Activated T-cell treated with anti-CD3 and anti-CD28 coated beads for 24 hours (primary cell): Measurements from ENCODE around the gene KCNK4.

Source experiments
- DNase-seq: peaks from one replicate; pipeline ENCODE4 v3.0.0-alpha.2; 2020; ENCODE audit warnings: low read depth

KCNK4 gene

GRCh38 chr11:64253481-64253880, 37.6 kb upstream of the KCNK4 start:
- no peak for DNase-seq

GRCh38 chr11:64254326-64254725, 36.8 kb upstream of the KCNK4 start:
- DNase-seq, result no peak

GRCh38 chr11:64255135-64256128, 35.7 kb upstream of the KCNK4 start:
- no peak for DNase-seq

GRCh38 chr11:64256300-64256699, 34.8 kb upstream of the KCNK4 start:
- DNase-seq, result no peak

- DNase-seq, result no peak
Observed at GRCh38 chr11:64258356-64258755, 32.7 kb upstream of the KCNK4 start.

- no peak for DNase-seq
Observed at GRCh38 chr11:64258946-64259532, 32.1 kb upstream of the KCNK4 start.

GRCh38 chr11:64259533-64260067, 31.5 kb upstream of the KCNK4 start:
- no peak for DNase-seq

GRCh38 chr11:64260147-64260708, 30.9 kb upstream of the KCNK4 start:
- no peak for DNase-seq

GRCh38 chr11:64261556-64262080, 29.5 kb upstream of the KCNK4 start:
- no peak for DNase-seq

- no peak for DNase-seq
Observed at GRCh38 chr11:64262271-64263002, 28.7 kb upstream of the KCNK4 start.

GRCh38 chr11:64263021-64263946, 27.8 kb upstream of the KCNK4 start:
- no peak for DNase-seq

- DNase-seq, result no peak
Observed at GRCh38 chr11:64263947-64264317, 27.2 kb upstream of the KCNK4 start.

GRCh38 chr11:64264371-64264852, 26.7 kb upstream of the KCNK4 start:
- DNase-seq, result no peak

GRCh38 chr11:64265176-64266160, 25.6 kb upstream of the KCNK4 start:
- DNase-seq, result no peak

GRCh38 chr11:64266339-64266738, 24.8 kb upstream of the KCNK4 start:
- no peak for DNase-seq

- DNase-seq, result no peak
Observed at GRCh38 chr11:64267207-64267945, 23.7 kb upstream of the KCNK4 start.

- DNase-seq, result no peak
Observed at GRCh38 chr11:64268025-64268892, 22.8 kb upstream of the KCNK4 start.
